Raji (cell line): Measurements from ENCODE around the gene TREML1.

Experiments
- POLR2A ChIP-seq: IDR thresholded peaks from 2 replicates; pipeline ENCODE4 v1.6.1; 2011; ENCODE audit warnings: low read depth, low read length, control low read depth; ENCODE audit not compliant: insufficient read depth

The TREML1 gene

GRCh38 chr6:41186031-41186562, 31.9 kb upstream of the TREML1 start:
- TF ChIP-seq POLR2A = no peak

GRCh38 chr6:41184761-41185160, 30.6 kb upstream of the TREML1 start:
- no peak for TF ChIP-seq POLR2A

GRCh38 chr6:41182069-41183034, 28.2 kb upstream of the TREML1 start:
- TF ChIP-seq POLR2A = no peak

- no peak for TF ChIP-seq POLR2A
Measured at GRCh38 chr6:41181566-41181965, 27.4 kb upstream of the TREML1 start.

- no peak for TF ChIP-seq POLR2A
Measured at GRCh38 chr6:41179163-41179562, 25.0 kb upstream of the TREML1 start.

- no peak for TF ChIP-seq POLR2A
Measured at GRCh38 chr6:41177695-41178094, 23.5 kb upstream of the TREML1 start.

GRCh38 chr6:41177287-41177686, 23.1 kb upstream of the TREML1 start:
- no peak for TF ChIP-seq POLR2A

- no peak for TF ChIP-seq POLR2A
Measured at GRCh38 chr6:41176189-41176588, 22.0 kb upstream of the TREML1 start.

- no peak for TF ChIP-seq POLR2A
Measured at GRCh38 chr6:41175084-41175483, 20.9 kb upstream of the TREML1 start.

GRCh38 chr6:41174610-41175009, 20.5 kb upstream of the TREML1 start:
- TF ChIP-seq POLR2A = no peak

GRCh38 chr6:41171908-41172307, 17.8 kb upstream of the TREML1 start:
- no peak for TF ChIP-seq POLR2A

GRCh38 chr6:41170547-41171160, 16.5 kb upstream of the TREML1 start:
- TF ChIP-seq POLR2A = no peak

- TF ChIP-seq POLR2A = no peak
Measured at GRCh38 chr6:41167173-41167963, 13.2 kb upstream of the TREML1 start.

- no peak for TF ChIP-seq POLR2A
Measured at GRCh38 chr6:41164551-41165120, 10.5 kb upstream of the TREML1 start.

GRCh38 chr6:41163419-41163717, 9.2 kb upstream of the TREML1 start:
- TF ChIP-seq POLR2A = no peak
